ENCODE measurements around the gene AARS2. TPM values are rescaled to one million over a fixed set of nuclear protein-coding genes. Genes with fewer than 3 reads are reported as not detected.

Gene AARS2
- total RNA-seq, 1 experiment from 2014 or later, result 21.7 TPM

- Histone ChIP-seq H4K20me1 (ENCODE audit: control insufficient read depth, insufficient read depth, insufficient read length) (no peaks in the 10 kb centered on the region), H3K23me2 (ENCODE audit: insufficient read length, low read depth, low read length, poor library complexity, severe bottlenecking) (peaks cover 10% of the 10 kb centered on the region)
- H3K27me3 Mint-ChIP-seq (ENCODE audit: low read depth), result peaks cover 48% of the 10 kb centered on the region
Measured at GRCh38 chr6:44297063-44298038, 15.8 kb downstream of the AARS2 start.

More at GRCh38 chr6:44297063-44298038, 15.8 kb downstream of the AARS2 start:
- Mint-ChIP-seq H3K4me1 (peaks cover 13 to 14% of the 10 kb centered on the region in 2 experiments), H3K27ac (peak overlapping the region in 1 of 3 experiments; percentile 52; a peak in 1 of 7 replicates), H3K4me3 (peak overlapping the region; percentile 65 to 83), H3K36me3 (ENCODE audit: insufficient read depth in 1 of 3, low read depth in 3 of 3) (peaks cover 21 to 32% (median 25%) of the 10 kb centered on the region in 3 experiments; a peak in 6 of 7 replicates), H3K9me3 (no peaks in the 10 kb centered on the region)
- no CpG with 5 or more reads among the region's 86 CpGs for whole genome bisulfite sequencing (ENCODE audit: extremely low coverage, insufficient read length, low lambda C conversion rate)
- Histone ChIP-seq H3K4me2 (ENCODE audit: insufficient read depth, insufficient read length, low read length) (peak overlapping the region; percentile 89), H4K5ac (ENCODE audit: insufficient read length, low read depth, low read length) (no peak overlapping the region), H3K56ac (ENCODE audit: insufficient read length, low read depth, low read length) (no peak overlapping the region), H3K79me2 (ENCODE audit: insufficient read depth, low read length) (no peaks in the 10 kb centered on the region), H3K4ac (ENCODE audit: low read depth, low read length) (no peak overlapping the region), H2AFZ (ENCODE audit: low read length) (no peak overlapping the region), H3K4me1 (ENCODE audit: insufficient read depth, low read length) (no peaks in the 10 kb centered on the region), H2AK5ac (ENCODE audit: insufficient read length, low read length) (no peak overlapping the region), H2BK12ac (ENCODE audit: insufficient read length, low read depth, low read length) (no peak overlapping the region), H3K79me1 (ENCODE audit: insufficient read depth, low read depth, low read length, poor library complexity, severe bottlenecking) (no peaks in the 10 kb centered on the region), H3K18ac (ENCODE audit: insufficient read length, low read depth, low read length) (no peak overlapping the region), H2BK15ac (ENCODE audit: low read depth, low read length) (no peak overlapping the region), H3K9me3 (ENCODE audit: control insufficient read depth, low read depth, low read length) (no peaks in the 10 kb centered on the region), H3K9ac (ENCODE audit: extremely low read depth, insufficient read length, low read length) (no peak overlapping the region), H3T11ph (ENCODE audit: low read length) (no peak overlapping the region), H3K27me3 (ENCODE audit: insufficient read depth, low read length) (no peaks in the 10 kb centered on the region; the same call in 1 of the 2 replicates), H4K8ac (replicated peaks; ENCODE audit: insufficient read length, low read depth, low read length) (no peak overlapping the region), H2BK20ac (ENCODE audit: low read depth, low read length, poor library complexity, severe bottlenecking) (no peak overlapping the region), H3K27ac (ENCODE audit: insufficient read length, low read depth, low read length) (no peak overlapping the region), H2BK120ac (ENCODE audit: low read depth, low read length, poor library complexity, severe bottlenecking) (no peak overlapping the region), H4K91ac (ENCODE audit: insufficient read length, low read depth, low read length) (no peak overlapping the region), H3K23ac (ENCODE audit: insufficient read length, low read depth, low read length) (no peak overlapping the region), H2BK5ac (ENCODE audit: insufficient read length, low read length) (no peak overlapping the region), H3K14ac (ENCODE audit: insufficient read depth, low read length) (peak overlapping the region; percentile 21; the same call in 1 of the 2 replicates)
- peak; percentile 56 for DNase-seq
- TF ChIP-seq, protein P1, sequence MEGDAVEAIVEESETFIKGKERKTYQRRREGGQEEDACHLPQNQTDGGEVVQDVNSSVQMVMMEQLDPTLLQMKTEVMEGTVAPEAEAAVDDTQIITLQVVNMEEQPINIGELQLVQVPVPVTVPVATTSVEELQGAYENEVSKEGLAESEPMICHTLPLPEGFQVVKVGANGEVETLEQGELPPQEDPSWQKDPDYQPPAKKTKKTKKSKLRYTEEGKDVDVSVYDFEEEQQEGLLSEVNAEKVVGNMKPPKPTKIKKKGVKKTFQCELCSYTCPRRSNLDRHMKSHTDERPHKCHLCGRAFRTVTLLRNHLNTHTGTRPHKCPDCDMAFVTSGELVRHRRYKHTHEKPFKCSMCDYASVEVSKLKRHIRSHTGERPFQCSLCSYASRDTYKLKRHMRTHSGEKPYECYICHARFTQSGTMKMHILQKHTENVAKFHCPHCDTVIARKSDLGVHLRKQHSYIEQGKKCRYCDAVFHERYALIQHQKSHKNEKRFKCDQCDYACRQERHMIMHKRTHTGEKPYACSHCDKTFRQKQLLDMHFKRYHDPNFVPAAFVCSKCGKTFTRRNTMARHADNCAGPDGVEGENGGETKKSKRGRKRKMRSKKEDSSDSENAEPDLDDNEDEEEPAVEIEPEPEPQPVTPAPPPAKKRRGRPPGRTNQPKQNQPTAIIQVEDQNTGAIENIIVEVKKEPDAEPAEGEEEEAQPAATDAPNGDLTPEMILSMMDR (conservative IDR thresholded peaks at IDR 0.05), result no peak

Measured in H9 (cell line).